Breast epithelium (tissue), 3 donors: ENCODE measurements around the gene NEU1.

ENCODE experiments used
- CTCF ChIP-seq, 3 donors: fragments of 450-650 bp; IDR thresholded peaks; one replicate each; pipeline ENCODE4 v1.5.1; 2016 to 2017; ENCODE audit warnings: antibody characterized with exemption in 3 of 3, mild to moderate bottlenecking in 3 of 3, moderate library complexity in 3 of 3
- POLR2A ChIP-seq: fragments of 450-650 bp; IDR thresholded peaks from one replicate; pipeline ENCODE4 v1.6.1; 2016; ENCODE audit warnings: antibody characterized with exemption, mild to moderate bottlenecking, moderate library complexity
- POLR2AphosphoS5 ChIP-seq, 3 donors: sonication (generic); formaldehyde crosslinking; IDR thresholded peaks; one replicate each; pipeline ENCODE4 v1.6.1; 2017; ENCODE audit warnings: antibody characterized with exemption in 3 of 3

GRCh38 chr6:31882344-31882743 lies 19.7 kb upstream of the NEU1 start:
- no peak for TF ChIP-seq POLR2A
- TF ChIP-seq CTCF (IDR thresholded peaks at IDR 0.05), result no peak
- TF ChIP-seq POLR2AphosphoS5 (IDR thresholded peaks at IDR 0.05), result no peak
